Measurements from ENCODE around the gene TP53I11. TPM values are rescaled to one million over a fixed set of nuclear protein-coding genes. Genes with fewer than 3 reads are reported as not detected.
A peak's percentile ranks its signal among the peaks of the same experiment; 100 is the strongest.

TP53I11 gene
- total and polyA plus RNA-seq, 9 of the 15 experiments (the other 6 are each of a cell fraction or from before 2014, with no cell fraction given): 0.14 to 2.5 (median 1.2) TPM; not detected in 2

DNA sequence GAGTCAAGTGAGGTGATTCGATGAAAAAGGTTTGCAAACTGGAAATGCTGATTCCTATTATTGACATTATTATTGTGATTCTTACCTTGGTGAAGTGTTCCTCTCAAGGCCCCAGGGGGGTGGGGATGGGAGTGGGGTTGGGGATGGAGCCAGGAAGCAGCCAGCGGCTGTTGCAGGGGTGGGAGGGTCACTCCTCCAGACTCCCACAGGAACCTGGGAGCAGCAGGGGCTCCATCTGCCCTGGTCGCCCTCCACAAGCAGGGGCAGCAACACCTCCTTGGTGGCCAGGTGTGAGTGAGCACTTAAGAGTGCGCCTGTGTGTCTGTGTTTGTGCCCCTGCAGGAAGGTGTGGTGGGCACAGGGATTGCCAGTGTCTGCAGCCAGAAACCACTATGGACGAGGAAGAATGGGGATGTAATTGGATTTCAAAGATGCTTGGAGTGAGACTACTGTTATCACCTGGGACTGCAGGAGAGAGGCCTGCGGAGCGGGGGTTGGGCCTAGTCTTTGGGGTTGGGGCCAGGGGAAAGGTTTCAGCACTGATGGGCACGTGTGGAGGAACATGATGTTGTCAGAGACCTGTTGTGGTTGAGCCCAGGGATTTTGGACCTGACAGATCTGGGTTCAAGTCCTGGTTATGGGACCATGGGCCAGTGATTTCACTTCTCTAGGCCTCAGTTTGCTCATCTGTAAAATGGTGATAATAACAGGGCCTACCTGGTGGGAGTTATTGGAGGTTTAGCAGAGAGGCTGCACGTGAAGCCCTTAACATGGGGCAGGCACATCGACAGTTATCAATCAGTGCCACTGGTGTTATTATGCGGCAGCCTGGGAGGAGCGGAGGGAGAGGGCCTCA, 3.6 kb upstream of the TP53I11 start:
- 24% methylated on average over 10 of the region's 12 CpGs for WGBS (ENCODE audit: insufficient coverage, low coverage, missing lambda C conversion rate)
- FAIRE-seq: no peak
- TF ChIP-seq MAFG (tag; conservative IDR thresholded peaks at IDR 0.05) (no peak), ETS2 (tag; IDR thresholded peaks at IDR 0.05; ENCODE audit: borderline replicate concordance, poor library complexity, severe bottlenecking) (no peak), KDM1A (IDR thresholded peaks at IDR 0.05) (peak in 1 of 2 experiments; percentile 39; a peak in 1 of 4 replicates), MCM3 (IDR thresholded peaks at IDR 0.05) (no peak), BCOR (IDR thresholded peaks at IDR 0.05) (peak; percentile 24; the same call in 1 of the 2 replicates), PCBP2 (IDR thresholded peaks at IDR 0.05; ENCODE audit: low read depth, low read length, poor library complexity, severe bottlenecking) (no peak), PHF8 (IDR thresholded peaks at IDR 0.05; ENCODE audit: borderline replicate concordance, low read length) (peak; percentile 10; the same call in 1 of the 2 replicates), RBM25 (IDR thresholded peaks at IDR 0.05; ENCODE audit: low read depth, low read length, severe bottlenecking) (peak; percentile 64), ZBTB8A (IDR thresholded peaks at IDR 0.05; ENCODE audit: partially characterized antibody) (no peak)
- peaks cover 0 to 33% of the 10 kb centered on the region in 2 experiments; a peak in 2 of 5 replicates for H3K27me3 ChIP-seq (ENCODE audit: control insufficient read depth in 2 of 2, insufficient read depth in 2 of 2, low read length in 2 of 2)
- DNase-seq (ENCODE audit: extremely low read depth in 1 of 4, low spot score in 3 of 4): no peak
- in situ Hi-C loops (cut with MboI): no loop called here
- no peak overlapping the region for H3K4me3 ChIP-seq
- ChIA-PET CTCF (ENCODE audit: low intra/inter-chr PET ratio) (interaction anchor here (0.8 kb wide), 1 partner anchor 151 kb away, joined by 3 read pairs; no protein-coding TSS in a partner anchor), POLR2A (no interaction called here)
- no peak overlapping the region for H3K9ac ChIP-seq (ENCODE audit: insufficient read depth in 1 of 2, low read depth in 2 of 2, low read length in 2 of 2)
- no TSS peak for BruUV-seq (replicated peaks)
- H3K9me3 ChIP-seq (replicated peaks; ENCODE audit: control insufficient read depth, insufficient read depth, low read depth, low read length): no peaks in the 10 kb centered on the region
- no peak overlapping the region for H3K4me2 ChIP-seq (ENCODE audit: insufficient read depth, low read length)
- no peaks in the 10 kb centered on the region for H3K36me3 ChIP-seq (ENCODE audit: control insufficient read depth, insufficient read depth, low read length)
- no peaks in the 10 kb centered on the region for H3K9me1 ChIP-seq (ENCODE audit: control insufficient read depth, insufficient read depth, low read length)
- intact Hi-C loops (cut with micrococcal nuclease): no loop called here
- H3K4me1 ChIP-seq (replicated peaks in 1 of 2; ENCODE audit: control insufficient read depth in 2 of 2, insufficient read depth in 2 of 2, low read length in 2 of 2): peaks cover 0 to 26% of the 10 kb centered on the region in 2 experiments; a peak in 4 of 5 replicates
- no peaks in the 10 kb centered on the region for H3K79me2 ChIP-seq (ENCODE audit: control insufficient read depth, insufficient read depth, low read length)
- no peak overlapping the region for H3K27ac ChIP-seq (ENCODE audit: extremely low read depth, low read depth, low read length)
- no peak for ATAC-seq
- H2AFZ ChIP-seq (ENCODE audit: low read depth, low read length): no peak overlapping the region
- H4K20me1 ChIP-seq (replicated peaks; ENCODE audit: control insufficient read depth, insufficient read depth, low read length): no peaks in the 10 kb centered on the region

Data from K562 (cell line).